HepG2 (cell line): Measurements from ENCODE around the gene PEX13. TPM values are rescaled to one million over a fixed set of nuclear protein-coding genes. Genes with fewer than 3 reads are reported as not detected.

Source experiments
- BRF2 ChIP-seq: sonication (generic); formaldehyde crosslinking; IDR thresholded peaks from 2 replicates; pipeline ENCODE4 v1.8.1; 2022; ENCODE audit warnings: mild to moderate bottlenecking, missing genetic modification reagents
- CBFB ChIP-seq: sonication (generic); formaldehyde crosslinking; IDR thresholded peaks from 2 replicates; pipeline ENCODE4 v1.4.0; 2020; ENCODE audit warnings: missing genetic modification reagents
- CEBPG ChIP-seq: IDR thresholded peaks from 2 replicates; pipeline ENCODE4 v1.6.1; 2016
- CHCHD3 ChIP-seq: sonication (generic); formaldehyde crosslinking; IDR thresholded peaks from 2 replicates; pipeline ENCODE4 v1.8.0; 2022; ENCODE audit warnings: mild to moderate bottlenecking, missing genetic modification reagents, moderate library complexity
- CSRNP2 ChIP-seq: sonication (generic); formaldehyde crosslinking; conservative IDR thresholded peaks from 2 replicates; pipeline ENCODE4 v1.8.0; 2022; ENCODE audit warnings: low read depth, missing genetic modification reagents
- EHMT2 ChIP-seq: fragments of 200-600 bp; sonication (generic); IDR thresholded peaks from 2 replicates; pipeline ENCODE4 v1.7.0; 2017; ENCODE audit warnings: antibody characterized with exemption, low read depth, low read length, borderline replicate concordance
- ETV5 ChIP-seq: IDR thresholded peaks from 2 replicates; pipeline ENCODE4 v1.6.1; 2018; ENCODE audit warnings: missing biosample characterization, missing genetic modification reagents, inconsistent platforms, borderline replicate concordance
- FOXK2 ChIP-seq: fragments of 450-650 bp; IDR thresholded peaks from 2 replicates; pipeline ENCODE4 v1.6.1; 2016
- GLI4 ChIP-seq: sonication (generic); formaldehyde crosslinking; IDR thresholded peaks from 2 replicates; pipeline ENCODE4 v1.5.1; 2020; ENCODE audit warnings: missing genetic modification reagents, mild to moderate bottlenecking, moderate library complexity, borderline replicate concordance
- GTF3A ChIP-seq: sonication (generic); formaldehyde crosslinking; conservative IDR thresholded peaks from 2 replicates; pipeline ENCODE4 v1.4.0; 2020; ENCODE audit warnings: mild to moderate bottlenecking, missing genetic modification reagents
- HDAC1 ChIP-seq: sonication (generic); formaldehyde crosslinking; IDR thresholded peaks from 2 replicates; pipeline ENCODE4 v1.5.1; 2020; ENCODE audit warnings: mild to moderate bottlenecking, missing genetic modification reagents
- HDAC2 ChIP-seq: sonication (generic); formaldehyde crosslinking; IDR thresholded peaks from 2 replicates; pipeline ENCODE4 v1.4.0; 2020; ENCODE audit warnings: missing genetic modification reagents
- HOXD1 ChIP-seq: sonication (generic); formaldehyde crosslinking; IDR thresholded peaks from 2 replicates; pipeline ENCODE4 v1.5.0; 2020; ENCODE audit warnings: missing genetic modification reagents
- LCORL ChIP-seq, 2 experiments: fragments of 450-650 bp in 1 of 2; sonication (generic) in 1 of 2; formaldehyde crosslinking in 1 of 2; IDR thresholded peaks; 2 replicates each; pipeline versions ENCODE4 v1.5.0 to v1.6.1; 2017 to 2020; ENCODE audit warnings: antibody characterized with exemption in 1 of 2, missing genetic modification reagents in 1 of 2
- RAD21 ChIP-seq: fragments of 450-650 bp; formaldehyde crosslinking; IDR thresholded peaks from 2 replicates; pipeline ENCODE4 v1.5.0; 2020; ENCODE audit warnings: mild to moderate bottlenecking
- RBM22 ChIP-seq: fragments of 200-400 bp; formaldehyde crosslinking; optimal IDR thresholded peaks from 2 replicates; pipeline ENCODE3; 2017; ENCODE audit warnings: mild to moderate bottlenecking, low read length, moderate library complexity
- RCOR2 ChIP-seq: IDR thresholded peaks from 2 replicates; pipeline ENCODE4 v1.6.1; 2016; ENCODE audit warnings: missing biosample characterization, missing genetic modification reagents
- REST ChIP-seq, 2 experiments: IDR thresholded peaks; 2 replicates each; pipeline ENCODE4 v1.6.1; 2011 to 2012; ENCODE audit warnings: low read length in 2 of 2, borderline replicate concordance in 1 of 2, low read depth in 1 of 2, mild to moderate bottlenecking in 1 of 2, moderate library complexity in 1 of 2
- SOX5 ChIP-seq: IDR thresholded peaks from 2 replicates; pipeline ENCODE4 v1.6.1; 2016; ENCODE audit warnings: borderline replicate concordance
- SOX6 ChIP-seq, 2 experiments: fragments of 450-650 bp in 1 of 2; sonication (generic) in 1 of 2; formaldehyde crosslinking in 1 of 2; IDR thresholded peaks; 2 replicates each; pipeline versions ENCODE4 v1.4.0 to v1.6.1; 2017 to 2020; ENCODE audit warnings: antibody characterized with exemption in 1 of 2, mild to moderate bottlenecking in 1 of 2, missing genetic modification reagents in 1 of 2
- ZEB1 ChIP-seq: IDR thresholded peaks from 2 replicates; pipeline ENCODE4 v1.6.1; 2012; ENCODE audit warnings: mild to moderate bottlenecking, low read depth, inconsistent platforms; ENCODE audit not compliant: insufficient replicate concordance
- ZNF501 ChIP-seq: sonication (generic); formaldehyde crosslinking; IDR thresholded peaks from 2 replicates; pipeline ENCODE4 v1.5.1; 2020; ENCODE audit warnings: mild to moderate bottlenecking, moderate library complexity, missing genetic modification reagents
- ZSCAN5A ChIP-seq: sonication (generic); formaldehyde crosslinking; IDR thresholded peaks from 2 replicates; pipeline ENCODE4 v1.8.0; 2022; ENCODE audit warnings: mild to moderate bottlenecking, missing genetic modification reagents, borderline replicate concordance
- polyA plus RNA-seq, 8 experiments: library from polyadenylated mRNA; depleted of rRNA in 3 of 8; stranded (reverse) in 7 of 8; unstranded in 1 of 8; fragments of >200 nt; fragmentation: Illumina TruSeq in 4 of 8; extraction: Trizol in 4 of 8; gene quantifications; 2 replicates each; pipeline versions ENCODE4 v1.2.1 to v1.2.3, GENCODE V29; 2011 to 2016; ENCODE audit warnings: low read depth in 4 of 8, missing spikeins in 1 of 8, mixed read lengths in 1 of 8; ENCODE audit not compliant: insufficient read depth in 1 of 8
- total RNA-seq, 5 experiments: library from RNA; depleted of rRNA; stranded (reverse); fragments of >200 nt; fragmentation: Illumina TruSeq; extraction: Trizol; gene quantifications; 2 replicates each; pipeline ENCODE4 v1.2.3, GENCODE V29; 2016; ENCODE audit warnings: low read depth in 1 of 5

Gene PEX13
- total and polyA plus RNA-seq, 2 of the 13 experiments (the other 11 are each of a cell fraction or from before 2014, with no cell fraction given) = 47.9 to 75.9 TPM

- TF ChIP-seq REST (IDR thresholded peaks at IDR 0.05; ENCODE audit: borderline replicate concordance in 1 of 2, low read depth in 1 of 2, low read length in 2 of 2) = peak in 1 of 2 experiments; percentile 11; a peak in 1 of 4 replicates
- TF ChIP-seq ZEB1 = no peak
- no peak for TF ChIP-seq CSRNP2
- peak; percentile 69; the same call in 1 of the 2 replicates for TF ChIP-seq SOX5 (CRISPR knock-in tag)
- TF ChIP-seq CEBPG (CRISPR knock-in tag) = peak; percentile 94
- TF ChIP-seq ZNF501 = 0 out of 2 replicates have a peak, but pooled peaks have one; percentile 25
- TF ChIP-seq BRF2 = peak; percentile 43; the same call in 1 of the 2 replicates
- TF ChIP-seq EHMT2 = peak; percentile 69; the same call in 1 of the 2 replicates
- TF ChIP-seq CHCHD3 = no peak
- no peak for TF ChIP-seq ETV5 (CRISPR knock-in tag)
- peak; percentile 63; the same call in 1 of the 2 replicates for TF ChIP-seq ZSCAN5A (CRISPR knock-in tag)
- TF ChIP-seq FOXK2 = peak; percentile 85
- no peak for TF ChIP-seq GLI4 (CRISPR knock-in tag)
- no peak for TF ChIP-seq RBM22
- TF ChIP-seq HDAC1 (CRISPR knock-in tag) = peak; percentile 60; the same call in 1 of the 2 replicates
- TF ChIP-seq RAD21 (CRISPR knock-in tag) = peak; percentile 50; the same call in 1 of the 2 replicates
- peak; percentile 90 for TF ChIP-seq HDAC2 (CRISPR knock-in tag)
- TF ChIP-seq GTF3A (CRISPR knock-in tag) = no peak
- no peak for TF ChIP-seq SOX6 (IDR thresholded peaks at IDR 0.05)
- peak; percentile 86 for TF ChIP-seq SOX6 (CRISPR knock-in tag; IDR thresholded peaks at IDR 0.05)
- no peak for TF ChIP-seq CBFB (CRISPR knock-in tag)
- TF ChIP-seq LCORL (IDR thresholded peaks at IDR 0.05) = peak; percentile 33; the same call in 1 of the 2 replicates
- no peak; the same call in 1 of the 2 replicates for TF ChIP-seq LCORL (CRISPR knock-in tag; IDR thresholded peaks at IDR 0.05)
- 0 out of 2 replicates have a peak, but pooled peaks have one; percentile 57 for TF ChIP-seq HOXD1 (CRISPR knock-in tag)
- TF ChIP-seq RCOR2 (CRISPR knock-in tag) = peak; percentile 84; the same call in 1 of the 2 replicates
Observed at GRCh38 chr2:61090386-61090921, 72.9 kb downstream of the PEX13 start (continued).
